ENCODE measurements around the gene PBX1.

DNA sequence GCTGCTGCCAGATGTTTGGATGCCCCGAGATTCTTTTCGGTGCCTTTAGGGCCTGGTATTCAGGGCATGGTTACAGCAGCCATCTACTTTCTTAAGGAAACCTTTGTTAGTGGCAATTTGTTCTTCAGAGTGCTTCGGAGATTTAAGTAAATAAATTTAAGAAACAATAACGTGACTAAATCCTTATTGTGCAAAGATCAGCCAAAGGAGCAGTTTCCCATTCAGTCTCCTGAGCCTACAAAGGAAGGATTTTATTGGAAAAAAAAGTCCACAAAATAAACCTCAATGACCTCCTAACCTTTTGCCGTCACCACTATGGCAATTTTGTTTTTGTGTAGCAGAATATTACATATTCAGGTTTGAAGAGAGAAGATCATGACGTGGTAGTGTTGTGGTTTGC is 231.1 kb downstream of the PBX1 start:
- TF ChIP-seq CTCF (conservative IDR thresholded peaks at IDR 0.05; ENCODE audit: low read depth, low read length) (no peak), EZH2 (IDR thresholded peaks at IDR 0.05; ENCODE audit: low read length, unreplicated experiment) (no peak)
